Measurements from ENCODE around the gene INAFM1. TPM values are rescaled to one million over a fixed set of nuclear protein-coding genes. Genes with fewer than 3 reads are reported as not detected.
A peak's percentile ranks its signal among the peaks of the same experiment; 100 is the strongest.

The INAFM1 gene
- total and polyA plus RNA-seq, 9 of the 15 experiments (the other 6 are each of a cell fraction or from before 2014, with no cell fraction given), result 0.71 to 30.9 (median 3.1) TPM

DNA sequence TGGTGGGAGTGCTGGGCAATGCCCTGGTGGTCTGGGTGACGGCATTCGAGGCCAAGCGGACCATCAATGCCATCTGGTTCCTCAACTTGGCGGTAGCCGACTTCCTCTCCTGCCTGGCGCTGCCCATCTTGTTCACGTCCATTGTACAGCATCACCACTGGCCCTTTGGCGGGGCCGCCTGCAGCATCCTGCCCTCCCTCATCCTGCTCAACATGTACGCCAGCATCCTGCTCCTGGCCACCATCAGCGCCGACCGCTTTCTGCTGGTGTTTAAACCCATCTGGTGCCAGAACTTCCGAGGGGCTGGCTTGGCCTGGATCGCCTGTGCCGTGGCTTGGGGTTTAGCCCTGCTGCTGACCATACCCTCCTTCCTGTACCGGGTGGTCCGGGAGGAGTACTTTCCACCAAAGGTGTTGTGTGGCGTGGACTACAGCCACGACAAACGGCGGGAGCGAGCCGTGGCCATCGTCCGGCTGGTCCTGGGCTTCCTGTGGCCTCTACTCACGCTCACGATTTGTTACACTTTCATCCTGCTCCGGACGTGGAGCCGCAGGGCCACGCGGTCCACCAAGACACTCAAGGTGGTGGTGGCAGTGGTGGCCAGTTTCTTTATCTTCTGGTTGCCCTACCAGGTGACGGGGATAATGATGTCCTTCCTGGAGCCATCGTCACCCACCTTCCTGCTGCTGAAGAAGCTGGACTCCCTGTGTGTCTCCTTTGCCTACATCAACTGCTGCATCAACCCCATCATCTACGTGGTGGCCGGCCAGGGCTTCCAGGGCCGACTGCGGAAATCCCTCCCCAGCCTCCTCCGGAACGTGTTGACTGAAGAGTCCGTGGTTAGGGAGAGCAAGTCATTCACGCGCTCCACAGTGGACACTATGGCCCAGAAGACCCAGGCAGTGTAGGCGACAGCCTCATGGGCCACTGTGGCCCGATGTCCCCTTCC lies 45.5 kb downstream of the INAFM1 start:
- TF ChIP-seq, protein P1, sequence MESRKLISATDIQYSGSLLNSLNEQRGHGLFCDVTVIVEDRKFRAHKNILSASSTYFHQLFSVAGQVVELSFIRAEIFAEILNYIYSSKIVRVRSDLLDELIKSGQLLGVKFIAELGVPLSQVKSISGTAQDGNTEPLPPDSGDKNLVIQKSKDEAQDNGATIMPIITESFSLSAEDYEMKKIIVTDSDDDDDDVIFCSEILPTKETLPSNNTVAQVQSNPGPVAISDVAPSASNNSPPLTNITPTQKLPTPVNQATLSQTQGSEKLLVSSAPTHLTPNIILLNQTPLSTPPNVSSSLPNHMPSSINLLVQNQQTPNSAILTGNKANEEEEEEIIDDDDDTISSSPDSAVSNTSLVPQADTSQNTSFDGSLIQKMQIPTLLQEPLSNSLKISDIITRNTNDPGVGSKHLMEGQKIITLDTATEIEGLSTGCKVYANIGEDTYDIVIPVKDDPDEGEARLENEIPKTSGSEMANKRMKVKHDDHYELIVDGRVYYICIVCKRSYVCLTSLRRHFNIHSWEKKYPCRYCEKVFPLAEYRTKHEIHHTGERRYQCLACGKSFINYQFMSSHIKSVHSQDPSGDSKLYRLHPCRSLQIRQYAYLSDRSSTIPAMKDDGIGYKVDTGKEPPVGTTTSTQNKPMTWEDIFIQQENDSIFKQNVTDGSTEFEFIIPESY (CRISPR knock-in tag; IDR thresholded peaks at IDR 0.05), result 0 out of 2 replicates have a peak, but pooled peaks have one; percentile 25
- TF ChIP-seq E2F3 (CRISPR knock-in tag; IDR thresholded peaks at IDR 0.05), result no peak
- TF ChIP-seq, protein P2, sequence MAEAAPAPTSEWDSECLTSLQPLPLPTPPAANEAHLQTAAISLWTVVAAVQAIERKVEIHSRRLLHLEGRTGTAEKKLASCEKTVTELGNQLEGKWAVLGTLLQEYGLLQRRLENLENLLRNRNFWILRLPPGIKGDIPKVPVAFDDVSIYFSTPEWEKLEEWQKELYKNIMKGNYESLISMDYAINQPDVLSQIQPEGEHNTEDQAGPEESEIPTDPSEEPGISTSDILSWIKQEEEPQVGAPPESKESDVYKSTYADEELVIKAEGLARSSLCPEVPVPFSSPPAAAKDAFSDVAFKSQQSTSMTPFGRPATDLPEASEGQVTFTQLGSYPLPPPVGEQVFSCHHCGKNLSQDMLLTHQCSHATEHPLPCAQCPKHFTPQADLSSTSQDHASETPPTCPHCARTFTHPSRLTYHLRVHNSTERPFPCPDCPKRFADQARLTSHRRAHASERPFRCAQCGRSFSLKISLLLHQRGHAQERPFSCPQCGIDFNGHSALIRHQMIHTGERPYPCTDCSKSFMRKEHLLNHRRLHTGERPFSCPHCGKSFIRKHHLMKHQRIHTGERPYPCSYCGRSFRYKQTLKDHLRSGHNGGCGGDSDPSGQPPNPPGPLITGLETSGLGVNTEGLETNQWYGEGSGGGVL (CRISPR knock-in tag; IDR thresholded peaks at IDR 0.05), result no peak
- Histone ChIP-seq H3K9me1 (ENCODE audit: control insufficient read depth, insufficient read depth, low read length) (no peaks in the 10 kb centered on the region), H3K4me2 (ENCODE audit: insufficient read depth, low read length) (no peak overlapping the region), H3K27ac (ENCODE audit: extremely low read depth, low read depth, low read length) (no peak overlapping the region), H3K4me1 (replicated peaks in 1 of 2; ENCODE audit: control insufficient read depth in 2 of 2, insufficient read depth in 2 of 2, low read length in 2 of 2) (peaks cover 8 to 22% of the 10 kb centered on the region in 2 experiments; a peak in 4 of 5 replicates), H3K79me2 (ENCODE audit: control insufficient read depth, insufficient read depth, low read length) (no peaks in the 10 kb centered on the region), H3K36me3 (ENCODE audit: control insufficient read depth, insufficient read depth, low read length) (no peaks in the 10 kb centered on the region), H4K20me1 (replicated peaks; ENCODE audit: control insufficient read depth, insufficient read depth, low read length) (no peaks in the 10 kb centered on the region), H3K9ac (ENCODE audit: insufficient read depth in 1 of 2, low read depth in 2 of 2, low read length in 2 of 2) (no peak overlapping the region; a peak in 1 of 4 replicates), H3K27me3 (ENCODE audit: control insufficient read depth in 2 of 2, insufficient read depth in 2 of 2, low read length in 2 of 2) (no peaks in the 10 kb centered on the region; a peak in 1 of 5 replicates), H2AFZ (ENCODE audit: low read depth, low read length) (no peak overlapping the region), H3K4me3 (no peak overlapping the region), H3K9me3 (replicated peaks; ENCODE audit: control insufficient read depth, insufficient read depth, low read depth, low read length) (no peaks in the 10 kb centered on the region)
- in situ Hi-C loops (cut with MboI), result no loop called here
- no peak for FAIRE-seq
- BruUV-seq (replicated peaks), result no TSS peak
- intact Hi-C loops (cut with micrococcal nuclease), result no loop called here
- ChIA-PET POLR2A (no interaction called here), CTCF (ENCODE audit: low intra/inter-chr PET ratio) (no interaction called here)
- no peak for DNase-seq (ENCODE audit: extremely low read depth in 1 of 4, low spot score in 3 of 4)
- ATAC-seq, result no peak
- WGBS (ENCODE audit: insufficient coverage, low coverage, missing lambda C conversion rate), result 78% methylated on average over 36 of the region's 46 CpGs

All from K562 (cell line).